GM13976 (cell line): ENCODE measurements around the gene PAQR7.

Experiments
- DNase-seq: peaks from one replicate; pipeline ENCODE4 v3.0.0; 2012; ENCODE audit warnings: low spot score
- CTCF ChIP-seq: IDR thresholded peaks from 2 replicates; pipeline ENCODE4 v1.5.1; 2012; ENCODE audit warnings: borderline replicate concordance, mild to moderate bottlenecking; ENCODE audit not compliant: insufficient read depth; ENCODE audit errors: extremely low read depth, missing control alignments, control extremely low read depth
- in situ Hi-C: fragments of 300-500 bp; cut with MboI; formaldehyde crosslinking; loops from one replicate; pipeline ENCODE4 v1.12.0; 2022; ENCODE audit warnings: low sequenced_read_pairs, mixed read lengths, inconsistent platforms; ENCODE audit not compliant: unreplicated experiment

PAQR7 gene

GRCh38 chr1:25902462-25902861 is 27.0 kb upstream of the PAQR7 start:
- in situ Hi-C loops, result no loop called here
- DNase-seq, result no peak
- no peak for TF ChIP-seq CTCF

- in situ Hi-C loops, result no loop called here
- no peak for DNase-seq
- TF ChIP-seq CTCF, result no peak
Measured at GRCh38 chr1:25900219-25900618, 24.7 kb upstream of the PAQR7 start.

GRCh38 chr1:25899792-25900191 is 24.3 kb upstream of the PAQR7 start:
- in situ Hi-C loops, result loop anchor here (5.0 kb wide), 1 partner anchor 98 kb away; the partner anchor contains the start of gene PAFAH2
- no peak for TF ChIP-seq CTCF
- DNase-seq, result no peak

- no peak for TF ChIP-seq CTCF
- in situ Hi-C loops, result loop anchor here (5.0 kb wide), 1 partner anchor 99 kb away; the partner anchor contains the start of gene PAFAH2
- no peak for DNase-seq
Measured at GRCh38 chr1:25898223-25899015, 22.9 kb upstream of the PAQR7 start.

GRCh38 chr1:25897754-25898153 is 22.2 kb upstream of the PAQR7 start:
- TF ChIP-seq CTCF, result no peak
- in situ Hi-C loops, result loop anchor here (5.0 kb wide), 1 partner anchor 100 kb away; the partner anchor contains the start of gene PAFAH2

GRCh38 chr1:25896266-25896665 is 20.8 kb upstream of the PAQR7 start:
- TF ChIP-seq CTCF, result no peak
- in situ Hi-C loops, result loop anchor here (5.0 kb wide), 1 partner anchor 101 kb away; the partner anchor contains the start of gene PAFAH2
- no peak for DNase-seq

More at GRCh38 chr1:25897754-25898153, 22.2 kb upstream of the PAQR7 start:
- DNase-seq, result no peak
